ENCODE results near the gene EDAR. TPM values are rescaled to one million over a fixed set of nuclear protein-coding genes. Genes with fewer than 3 reads are reported as not detected.

EDAR gene
- total RNA-seq, 1 donor from 2014 or later, result 5.1 TPM

GRCh38 chr2:108918156-108918874 is 70.7 kb downstream of the EDAR start:
- TF ChIP-seq CTCF (conservative IDR thresholded peaks at IDR 0.05), result no peak
- no peaks in the 10 kb centered on the region for H3K27me3 Mint-ChIP-seq
- peak; percentile 47 for DNase-seq (ENCODE audit: extremely low spot score, unreplicated experiment)
- H3K36me3 Mint-ChIP-seq, result no peaks in the 10 kb centered on the region
- peaks cover 23% of the 10 kb centered on the region for H3K4me1 Mint-ChIP-seq (ENCODE audit: unreplicated experiment)
- no peaks in the 10 kb centered on the region for H3K9me3 Mint-ChIP-seq
- no peak overlapping the region for H3K27ac Mint-ChIP-seq
- H3K4me3 Mint-ChIP-seq, result no peak overlapping the region

GRCh38 chr2:108917526-108917925 is 71.5 kb downstream of the EDAR start:
- H3K4me3 Mint-ChIP-seq, result no peak overlapping the region
- no peaks in the 10 kb centered on the region for H3K27me3 Mint-ChIP-seq
- H3K4me1 Mint-ChIP-seq (ENCODE audit: unreplicated experiment), result peaks cover 15% of the 10 kb centered on the region
- no peaks in the 10 kb centered on the region for H3K9me3 Mint-ChIP-seq
- H3K27ac Mint-ChIP-seq, result peak overlapping the region; percentile 10
- no peaks in the 10 kb centered on the region for H3K36me3 Mint-ChIP-seq
- peak; percentile 16 for DNase-seq (ENCODE audit: extremely low spot score, unreplicated experiment)
- TF ChIP-seq CTCF (conservative IDR thresholded peaks at IDR 0.05), result no peak

GRCh38 chr2:108916796-108917421 is 72.1 kb downstream of the EDAR start:
- Mint-ChIP-seq H3K4me3 (no peak overlapping the region), H3K36me3 (no peaks in the 10 kb centered on the region), H3K9me3 (no peaks in the 10 kb centered on the region), H3K27me3 (no peaks in the 10 kb centered on the region), H3K4me1 (ENCODE audit: unreplicated experiment) (peaks cover 13% of the 10 kb centered on the region), H3K27ac (peak overlapping the region; percentile 10)
- DNase-seq (ENCODE audit: extremely low spot score, unreplicated experiment), result peak; percentile 52
- TF ChIP-seq CTCF (conservative IDR thresholded peaks at IDR 0.05), result no peak

- Mint-ChIP-seq H3K27ac (no peak overlapping the region), H3K36me3 (no peaks in the 10 kb centered on the region), H3K4me1 (ENCODE audit: unreplicated experiment) (peaks cover 13% of the 10 kb centered on the region), H3K27me3 (no peaks in the 10 kb centered on the region), H3K4me3 (no peak overlapping the region), H3K9me3 (no peaks in the 10 kb centered on the region)
- TF ChIP-seq CTCF (conservative IDR thresholded peaks at IDR 0.05), result no peak
- DNase-seq (ENCODE audit: extremely low spot score, unreplicated experiment), result peak; percentile 18
Observed at GRCh38 chr2:108916122-108916795, 72.8 kb downstream of the EDAR start.

- DNase-seq (ENCODE audit: extremely low spot score, unreplicated experiment), result no peak
- Mint-ChIP-seq H3K27ac (no peak overlapping the region), H3K4me3 (no peak overlapping the region), H3K27me3 (no peaks in the 10 kb centered on the region), H3K4me1 (ENCODE audit: unreplicated experiment) (peaks cover 13% of the 10 kb centered on the region), H3K9me3 (no peaks in the 10 kb centered on the region), H3K36me3 (no peaks in the 10 kb centered on the region)
- no peak for TF ChIP-seq CTCF (conservative IDR thresholded peaks at IDR 0.05)
Observed at GRCh38 chr2:108912629-108912902, 76.5 kb downstream of the EDAR start.
